Natural killer cell treated with Interleukin-12 subunit alpha and Interleukin-12 subunit beta and Interleukin-15 and Interleukin-18, amount 100 ng/mL, for 72 hours (primary cell): ENCODE results near the gene DOCK4. TPM values are rescaled to one million over a fixed set of nuclear protein-coding genes. Genes with fewer than 3 reads are reported as not detected.

Experiments used
- ATAC-seq, 2 donors: fragments of 150-1000 bp; cut with Tn5 transposase in 1 of 2; sonication (Bioruptor Pico), chemical (Tn5 transposase) in 1 of 2; 2 replicates each; pipeline ENCODE4 v1.10.0; 2021
- DNase-seq: peaks from one replicate; pipeline ENCODE4 v3.0.0; 2022; ENCODE audit warnings: low spot score
- H3K27ac Mint-ChIP-seq, 2 donors: 1 replicate in 1 of 2; 2 replicates in 1 of 2; pipeline ENCODE4 v1.8.0; 2022; ENCODE audit warnings: mixed read lengths in 2 of 2, mild to moderate bottlenecking in 1 of 2, moderate library complexity in 1 of 2
- H3K27me3 Mint-ChIP-seq, 2 donors: 1 replicate in 1 of 2; 2 replicates in 1 of 2; pipeline ENCODE4 v1.8.0; 2022; ENCODE audit warnings: mixed read lengths in 2 of 2
- H3K36me3 Mint-ChIP-seq: one replicate; pipeline ENCODE4 v1.8.0; 2022; ENCODE audit warnings: mixed read lengths
- H3K4me1 Mint-ChIP-seq, 2 donors: 1 replicate in 1 of 2; 2 replicates in 1 of 2; pipeline ENCODE4 v1.8.0; 2022; ENCODE audit warnings: low read depth in 2 of 2, mixed read lengths in 2 of 2, mild to moderate bottlenecking in 1 of 2
- H3K4me3 Mint-ChIP-seq: one replicate; pipeline ENCODE4 v1.8.0; 2022; ENCODE audit warnings: mixed read lengths
- H3K9me3 Mint-ChIP-seq: 2 replicates; pipeline ENCODE4 v1.8.0; 2022; ENCODE audit warnings: mixed read lengths
- total RNA-seq, 2 donors: library from RNA; stranded (reverse); gene quantifications; one replicate each; pipeline ENCODE4 v1.2.3, GENCODE V29; 2022

DOCK4 gene
- total RNA-seq, 2 donors from 2014 or later, result 1.8 to 3.3 TPM

DNA sequence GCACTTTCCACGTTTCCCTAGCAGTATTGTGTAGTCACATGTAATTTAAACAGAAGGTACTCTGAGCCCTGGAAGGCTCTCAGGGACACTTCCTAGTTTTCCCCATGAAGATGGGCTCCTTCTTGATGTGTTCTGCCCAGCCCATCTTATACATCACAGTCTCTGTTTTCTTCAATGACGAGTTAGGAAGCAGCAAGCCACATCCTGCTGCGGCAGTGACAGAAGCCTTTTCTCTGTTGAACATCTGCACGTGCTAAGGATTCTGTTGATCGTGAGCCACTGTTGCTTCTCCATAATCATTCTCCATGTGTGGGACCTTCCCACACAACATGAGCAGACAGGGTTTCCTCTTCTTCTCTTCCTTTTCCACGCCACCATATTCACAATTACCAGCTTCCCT lies 346.0 kb downstream of the DOCK4 start:
- Mint-ChIP-seq H3K27ac (no peak overlapping the region), H3K9me3 (peaks cover 6% of the 10 kb centered on the region), H3K27me3 (no peaks in the 10 kb centered on the region), H3K36me3 (no peaks in the 10 kb centered on the region), H3K4me1 (no peaks in the 10 kb centered on the region), H3K4me3 (no peak overlapping the region)
- ATAC-seq (no peak), DNase-seq (no peak)

DNA sequence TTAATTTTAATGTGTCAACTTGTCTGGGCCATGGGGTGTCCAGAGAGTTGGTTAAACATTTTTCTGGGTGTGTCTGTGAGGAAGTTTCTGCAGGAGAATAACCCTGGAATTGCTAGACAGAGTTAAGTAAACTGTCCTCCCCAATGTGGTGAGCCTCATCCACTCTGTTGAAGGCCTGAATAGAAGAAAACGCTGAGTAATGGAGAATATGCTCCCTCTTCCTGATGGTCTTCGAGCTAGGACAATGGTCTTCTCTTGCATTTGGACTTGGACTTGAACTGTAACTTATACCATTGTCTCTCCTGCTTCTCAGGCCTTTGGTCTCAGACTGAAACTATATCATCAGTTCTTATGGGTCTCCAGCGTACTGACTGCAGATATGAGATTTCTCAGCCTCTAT lies 347.9 kb downstream of the DOCK4 start:
- Mint-ChIP-seq H3K27me3 (no peaks in the 10 kb centered on the region), H3K4me3 (no peak overlapping the region), H3K36me3 (no peaks in the 10 kb centered on the region), H3K9me3 (peaks cover 6% of the 10 kb centered on the region), H3K4me1 (no peaks in the 10 kb centered on the region), H3K27ac (no peak overlapping the region)
- ATAC-seq, result no peak
- no peak for DNase-seq

DNA sequence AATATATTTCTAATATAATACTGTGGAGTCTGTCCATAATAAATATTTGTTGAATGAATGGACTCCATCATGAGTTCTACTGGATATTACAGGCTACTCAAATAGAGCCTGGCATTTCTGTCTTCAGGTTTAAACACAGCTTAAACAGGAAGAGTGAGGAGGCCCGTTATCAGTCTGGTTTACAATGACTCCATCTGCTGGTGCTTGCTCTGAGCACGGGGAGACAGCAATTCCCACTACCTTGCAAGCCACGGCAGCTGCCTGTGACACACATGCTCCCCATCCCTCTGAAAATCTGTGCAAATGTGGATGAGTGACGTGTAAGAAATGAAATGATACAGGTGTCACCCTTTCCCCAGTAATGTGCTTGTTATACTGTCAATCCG lies 350.4 kb downstream of the DOCK4 start:
- Mint-ChIP-seq H3K9me3 (peaks cover 6% of the 10 kb centered on the region), H3K36me3 (no peaks in the 10 kb centered on the region), H3K4me3 (no peak overlapping the region), H3K4me1 (no peaks in the 10 kb centered on the region), H3K27ac (no peak overlapping the region), H3K27me3 (no peaks in the 10 kb centered on the region)
- DNase-seq (no peak), ATAC-seq (no peak)

DNA sequence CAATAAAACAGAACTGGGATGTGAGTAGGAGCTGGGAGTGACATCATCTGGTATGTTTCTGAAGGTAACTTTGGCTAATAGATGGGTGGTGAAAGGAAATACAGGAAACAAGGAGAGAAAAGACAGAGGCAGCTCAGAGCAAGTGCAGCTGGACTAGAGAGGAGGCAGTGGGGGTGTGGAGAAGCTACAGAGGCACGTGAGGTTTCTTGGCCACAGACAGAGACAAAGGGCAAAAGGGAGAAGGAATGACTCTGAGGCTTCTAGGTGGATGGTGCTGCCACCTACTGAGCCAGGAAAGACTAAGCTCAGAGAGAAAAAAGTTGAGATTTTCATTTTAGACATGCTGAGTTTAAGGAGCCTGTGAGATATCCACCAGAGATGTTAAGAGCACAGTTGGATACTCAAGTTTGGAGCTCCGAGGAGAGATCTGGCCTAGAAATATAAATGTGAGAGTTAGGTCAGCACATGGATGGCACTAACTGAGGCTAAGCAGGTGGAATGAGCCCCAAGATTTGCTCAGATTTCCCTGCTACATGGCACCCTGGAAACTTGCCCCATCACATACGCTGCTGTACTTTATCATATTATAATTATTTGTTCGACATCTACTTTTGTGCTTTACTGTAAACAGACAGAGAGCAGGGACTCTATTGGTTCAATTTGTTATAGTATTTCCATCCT lies 350.9 kb downstream of the DOCK4 start:
- DNase-seq (no peak), ATAC-seq (no peak)
- H3K36me3 Mint-ChIP-seq, result no peaks in the 10 kb centered on the region
- no peaks in the 10 kb centered on the region for H3K4me1 Mint-ChIP-seq
- H3K27ac Mint-ChIP-seq, result no peak overlapping the region
- H3K4me3 Mint-ChIP-seq, result no peak overlapping the region
- peaks cover 11% of the 10 kb centered on the region for H3K9me3 Mint-ChIP-seq
- no peaks in the 10 kb centered on the region for H3K27me3 Mint-ChIP-seq

DNA sequence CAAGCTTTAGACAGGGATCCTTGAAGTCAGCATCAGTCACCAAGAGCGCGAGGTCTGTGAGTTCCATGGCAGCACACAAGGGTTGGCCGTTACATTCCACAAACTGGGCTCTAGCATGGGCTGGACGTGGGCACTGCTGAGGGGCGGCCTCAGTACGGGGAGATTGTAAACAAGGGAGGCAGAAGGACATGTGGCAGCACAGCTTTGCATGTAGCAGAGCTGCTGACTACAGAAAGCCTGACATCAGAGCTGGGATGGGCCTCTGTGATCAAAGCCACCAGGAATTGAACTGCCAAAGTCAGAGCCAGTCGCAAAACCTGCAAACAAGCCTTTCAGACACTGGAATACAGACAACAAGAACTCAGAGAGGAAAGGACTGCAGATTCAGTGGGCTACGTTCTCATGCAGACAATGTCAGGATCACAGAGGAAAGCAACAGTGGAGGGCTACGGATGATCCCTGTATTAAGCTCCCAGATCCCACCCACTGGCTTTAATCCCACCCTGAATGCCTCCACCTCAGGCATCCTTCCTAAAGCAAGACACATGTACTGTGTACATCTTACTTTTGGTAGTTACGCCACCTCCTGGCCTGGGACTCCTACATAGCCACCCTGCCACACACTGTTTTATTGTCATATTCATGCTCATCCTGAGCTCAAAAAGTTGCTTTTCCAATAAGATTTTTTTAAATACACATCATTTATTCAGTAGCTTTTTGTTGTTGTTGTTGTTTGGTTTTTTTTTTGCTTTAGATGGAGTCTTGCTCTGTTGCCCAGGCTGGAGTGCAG lies 352.8 kb downstream of the DOCK4 start:
- Mint-ChIP-seq H3K27me3 (no peaks in the 10 kb centered on the region), H3K36me3 (no peaks in the 10 kb centered on the region), H3K4me3 (no peak overlapping the region), H3K27ac (no peak overlapping the region), H3K4me1 (no peaks in the 10 kb centered on the region), H3K9me3 (peaks cover 13% of the 10 kb centered on the region)
- ATAC-seq (no peak), DNase-seq (no peak)

DNA sequence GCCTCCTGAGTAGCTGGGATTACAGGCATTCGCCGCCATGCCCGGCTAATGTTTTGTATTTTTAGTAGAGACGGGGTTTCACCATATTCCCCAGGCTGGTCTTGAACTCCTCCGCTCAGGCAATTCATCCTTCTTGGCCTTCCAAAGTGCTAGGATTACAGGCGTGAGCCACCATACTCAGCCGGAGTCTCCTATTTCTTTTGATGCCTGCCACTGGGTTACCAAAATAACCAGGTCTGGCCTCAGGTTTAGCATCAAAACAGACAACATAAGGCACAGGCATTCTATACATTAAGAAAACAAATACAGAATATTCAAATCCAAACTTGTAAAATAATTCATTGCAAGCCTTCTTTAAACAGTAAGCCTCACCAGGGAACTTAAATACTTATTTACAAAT lies 354.1 kb downstream of the DOCK4 start:
- H3K4me1 Mint-ChIP-seq, result no peaks in the 10 kb centered on the region

DNA sequence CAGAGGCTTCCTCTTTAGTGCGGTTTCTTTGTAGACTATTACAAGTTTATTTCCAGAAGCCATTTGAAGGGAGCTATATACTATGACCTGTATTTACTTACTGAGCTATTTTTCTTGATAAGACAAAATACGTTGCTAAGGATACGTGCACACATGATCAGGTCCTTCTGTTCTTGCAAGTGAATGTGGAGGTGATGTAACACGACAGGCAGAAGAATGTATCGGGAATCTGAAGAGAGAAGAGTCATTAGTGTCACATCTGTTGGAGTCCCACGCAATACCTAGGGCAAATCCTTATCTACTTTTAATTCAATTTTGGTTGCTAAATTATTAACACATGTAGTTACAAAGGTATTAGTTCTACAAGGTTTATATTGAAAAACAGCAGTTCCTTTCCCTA lies 359.3 kb downstream of the DOCK4 start:
- DNase-seq (no peak), ATAC-seq (no peak)
- Mint-ChIP-seq H3K36me3 (no peaks in the 10 kb centered on the region), H3K9me3 (peaks cover 17% of the 10 kb centered on the region), H3K27me3 (no peaks in the 10 kb centered on the region), H3K27ac (no peak overlapping the region), H3K4me3 (no peak overlapping the region), H3K4me1 (peaks cover 0 to 2% of the 10 kb centered on the region in 2 donors)

More for the DNA sequence above, 354.1 kb downstream of the DOCK4 start:
- ATAC-seq (no peak), DNase-seq (no peak)
- Mint-ChIP-seq H3K9me3 (peaks cover 15% of the 10 kb centered on the region), H3K4me3 (no peak overlapping the region), H3K27me3 (no peaks in the 10 kb centered on the region), H3K27ac (no peak overlapping the region), H3K36me3 (no peaks in the 10 kb centered on the region)

DNA sequence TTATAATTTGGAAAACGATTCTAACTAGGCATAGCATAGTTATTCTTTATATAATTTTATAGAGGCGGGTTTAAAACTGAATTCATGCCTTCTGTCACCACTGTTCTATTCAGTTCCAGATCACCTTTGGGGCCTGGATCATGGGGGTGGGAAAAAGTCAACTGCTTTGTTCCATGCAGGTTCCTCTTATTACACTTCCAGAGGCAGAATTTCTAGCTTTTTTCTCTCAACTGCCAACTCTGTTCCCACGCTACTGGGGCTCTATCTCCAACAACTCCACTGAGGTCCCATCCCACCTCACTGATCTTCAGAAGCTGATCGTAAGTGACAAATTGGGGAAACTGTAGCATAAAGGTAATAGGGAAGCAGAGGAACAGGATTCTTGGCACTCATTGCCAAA lies 360.3 kb downstream of the DOCK4 start:
- peaks cover 0 to 7% of the 10 kb centered on the region in 2 donors for H3K4me1 Mint-ChIP-seq
- no peak overlapping the region for H3K4me3 Mint-ChIP-seq
- H3K9me3 Mint-ChIP-seq, result peaks cover 18% of the 10 kb centered on the region
- no peaks in the 10 kb centered on the region for H3K27me3 Mint-ChIP-seq
- ATAC-seq (no peak), DNase-seq (no peak)
- no peaks in the 10 kb centered on the region for H3K36me3 Mint-ChIP-seq
- H3K27ac Mint-ChIP-seq, result no peak overlapping the region

DNA sequence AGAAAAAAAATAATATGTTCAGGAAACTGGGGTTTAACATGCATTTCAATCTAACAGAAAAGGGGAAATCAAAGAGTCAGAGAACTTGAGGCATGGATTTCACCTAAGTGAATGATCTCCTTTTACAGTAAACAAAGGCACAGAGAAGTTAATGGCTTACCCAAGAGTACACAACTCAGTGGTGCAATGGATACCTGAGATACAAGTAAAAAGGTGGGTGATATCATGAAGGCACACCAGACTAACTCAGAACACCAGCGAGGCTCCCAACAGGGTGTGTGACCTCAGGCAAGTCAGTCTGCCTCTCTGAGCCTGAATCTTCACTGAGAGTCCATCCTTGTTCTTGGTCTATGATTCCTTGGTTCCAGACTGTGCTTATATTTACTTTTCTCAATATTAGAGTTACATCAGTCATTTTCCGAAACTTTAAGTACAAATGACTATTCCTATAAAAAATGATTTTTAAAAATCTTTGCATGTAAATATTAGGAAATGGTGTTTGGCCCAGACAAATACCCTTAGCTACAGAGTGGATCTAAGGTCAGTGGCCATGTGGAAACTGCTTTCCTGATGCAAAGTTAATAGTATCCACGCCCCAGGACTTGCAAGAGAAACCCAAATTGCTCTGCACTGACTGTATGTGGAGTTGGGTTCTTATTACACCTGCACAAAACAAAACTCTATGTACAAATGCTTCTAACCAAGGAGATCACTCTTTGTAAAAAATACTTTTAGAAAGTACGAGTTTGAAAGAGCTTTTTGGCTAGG lies 361.1 kb downstream of the DOCK4 start:
- Mint-ChIP-seq H3K4me1 (peaks cover 0 to 7% of the 10 kb centered on the region in 2 donors), H3K36me3 (no peaks in the 10 kb centered on the region), H3K27me3 (no peaks in the 10 kb centered on the region), H3K4me3 (no peak overlapping the region), H3K27ac (no peak overlapping the region), H3K9me3 (peaks cover 11% of the 10 kb centered on the region)
- no peak for ATAC-seq
- DNase-seq, result no peak

DNA sequence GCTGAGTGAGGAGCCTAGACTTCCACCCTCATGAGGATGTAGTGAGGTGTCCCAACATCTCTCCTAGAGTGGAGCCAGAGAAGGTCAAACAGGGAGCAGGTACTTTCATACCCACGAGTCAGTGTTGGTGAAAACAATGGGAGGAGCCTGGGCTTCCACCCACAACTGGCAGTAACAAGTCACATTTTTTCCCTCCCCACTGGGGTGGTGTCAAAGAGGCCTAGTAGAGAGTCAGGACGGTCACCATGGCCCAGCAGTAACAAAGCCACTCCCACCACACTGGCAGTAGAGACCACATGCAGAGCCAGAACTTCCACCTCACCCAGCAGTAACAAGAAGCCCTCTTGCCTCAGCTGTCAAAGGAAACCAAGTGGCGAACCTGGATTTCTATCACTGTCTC lies 363.7 kb downstream of the DOCK4 start:
- ATAC-seq, result no peak
- Mint-ChIP-seq H3K27me3 (no peaks in the 10 kb centered on the region), H3K4me1 (peaks cover 0 to 7% of the 10 kb centered on the region in 2 donors)

DNA sequence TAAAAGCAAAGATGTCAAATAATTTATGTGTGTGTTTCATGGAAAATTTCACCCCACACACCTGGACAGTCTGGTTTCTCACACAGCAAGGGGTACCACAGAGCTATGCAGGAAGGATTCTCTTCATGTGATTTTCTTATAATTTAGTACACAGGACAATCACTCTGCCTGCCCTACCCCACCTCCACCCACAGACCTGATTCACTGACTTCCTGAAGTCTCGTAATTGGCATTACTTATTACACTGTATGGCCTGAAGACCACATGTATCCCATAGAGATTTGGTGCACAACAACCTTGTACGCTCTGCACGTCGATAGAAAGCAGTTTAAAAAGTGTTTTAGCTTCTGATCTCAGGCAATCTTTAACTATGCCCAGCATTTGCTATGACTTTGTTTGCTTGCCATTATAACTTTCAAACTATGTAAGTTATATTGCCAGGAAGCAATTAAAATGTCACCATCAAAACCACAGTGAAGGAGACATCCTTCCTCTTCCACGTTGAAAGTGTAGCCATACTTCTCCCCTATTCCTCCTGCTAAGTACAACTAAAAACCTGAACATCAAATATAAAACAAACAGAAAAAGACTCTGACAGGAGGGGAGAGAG lies 364.5 kb downstream of the DOCK4 start:
- DNase-seq (no peak), ATAC-seq (no peak)
- Mint-ChIP-seq H3K4me1 (peaks cover 0 to 7% of the 10 kb centered on the region in 2 donors), H3K4me3 (no peak overlapping the region), H3K36me3 (peaks cover 2% of the 10 kb centered on the region), H3K27me3 (no peaks in the 10 kb centered on the region), H3K27ac (no peak overlapping the region), H3K9me3 (peaks cover 3% of the 10 kb centered on the region)

More for the DNA sequence above, 363.7 kb downstream of the DOCK4 start:
- Mint-ChIP-seq H3K36me3 (no peaks in the 10 kb centered on the region), H3K9me3 (peaks cover 3% of the 10 kb centered on the region), H3K27ac (no peak overlapping the region), H3K4me3 (no peak overlapping the region)
- DNase-seq, result no peak

DNA sequence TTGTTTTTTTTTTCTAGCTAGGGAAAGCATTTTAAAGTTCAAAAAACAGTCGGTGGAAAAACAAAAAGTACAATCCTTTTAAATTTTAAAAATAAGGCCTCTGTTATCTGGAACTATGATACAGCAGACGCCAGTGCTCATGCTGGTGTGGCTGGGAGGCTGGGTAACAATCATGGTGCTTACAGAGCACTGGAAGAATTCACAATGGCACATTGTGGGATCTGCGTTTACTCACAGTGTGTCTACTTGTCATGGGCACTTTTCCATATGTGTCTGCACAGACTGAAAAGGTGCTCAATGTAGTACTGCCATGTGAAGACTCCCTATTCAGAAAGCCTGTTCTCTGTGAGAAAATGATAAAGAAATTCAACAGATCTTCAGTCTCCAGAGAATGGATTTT lies 365.7 kb downstream of the DOCK4 start:
- ATAC-seq, result no peak
- H3K27me3 Mint-ChIP-seq, result no peaks in the 10 kb centered on the region

DNA sequence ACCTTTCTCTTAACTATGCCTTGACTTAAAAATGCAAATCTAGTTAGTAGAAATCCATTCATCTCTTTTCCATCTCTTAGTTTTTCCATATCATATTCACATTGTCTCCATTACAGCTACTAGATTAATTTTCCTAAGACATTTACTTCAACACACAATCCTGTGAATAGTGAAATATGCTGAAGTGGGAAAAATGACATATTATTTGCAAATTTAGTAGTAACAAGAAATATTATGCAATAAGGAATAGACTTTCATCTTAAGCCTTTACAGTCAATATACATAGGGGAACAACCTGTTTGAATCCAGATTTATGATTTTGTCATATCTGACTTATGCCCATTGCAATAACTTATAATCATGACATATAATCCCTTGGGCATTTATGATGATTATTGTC lies 366.9 kb downstream of the DOCK4 start:
- Mint-ChIP-seq H3K4me3 (no peak overlapping the region), H3K27me3 (no peaks in the 10 kb centered on the region), H3K9me3 (peaks cover 7% of the 10 kb centered on the region), H3K4me1 (peaks cover 0 to 7% of the 10 kb centered on the region in 2 donors), H3K36me3 (peaks cover 7% of the 10 kb centered on the region), H3K27ac (no peak overlapping the region)
- ATAC-seq (no peak), DNase-seq (no peak)

More for the DNA sequence above, 365.7 kb downstream of the DOCK4 start:
- Mint-ChIP-seq H3K9me3 (peaks cover 7% of the 10 kb centered on the region), H3K27ac (no peak overlapping the region), H3K4me1 (peaks cover 0 to 7% of the 10 kb centered on the region in 2 donors), H3K4me3 (no peak overlapping the region), H3K36me3 (peaks cover 7% of the 10 kb centered on the region)
- DNase-seq, result no peak
